WERI-Rb-1 (cell line): ENCODE measurements around the gene IL6.
"Not testable (repeated sequence)": the region's sequence is repeated elsewhere in the genome, so short reads cannot be mapped to it uniquely, and the experiment has no call there.

Experiments used
- DNase-seq: peaks from one replicate; pipeline ENCODE4 v3.0.0-alpha.2; 2020
- H3K27ac ChIP-seq: fragments of 250-450 bp; sonication (Bioruptor Pico); 2 replicates; pipeline ENCODE4 v1.5.1; 2020; ENCODE audit warnings: mild to moderate bottlenecking, moderate library complexity
- H3K27me3 ChIP-seq: fragments of 250-450 bp; sonication (Bioruptor Pico); 2 replicates; pipeline ENCODE4 v1.5.1; 2021; ENCODE audit warnings: mild to moderate bottlenecking, low read depth, moderate library complexity; ENCODE audit not compliant: insufficient read depth, severe bottlenecking
- H3K36me3 ChIP-seq: fragments of 250-450 bp; sonication (Bioruptor Pico); 2 replicates; pipeline ENCODE4 v1.5.1; 2020; ENCODE audit warnings: mild to moderate bottlenecking, moderate library complexity
- H3K4me3 ChIP-seq: 2 replicates; pipeline ENCODE4 v1.5.1; 2011; ENCODE audit warnings: low read depth, mild to moderate bottlenecking, control low read depth, low read length
- H3K9me3 ChIP-seq: fragments of 250-450 bp; sonication (Bioruptor Pico); 2 replicates; pipeline ENCODE4 v1.5.1; 2021; ENCODE audit warnings: mild to moderate bottlenecking, moderate library complexity; ENCODE audit not compliant: severe bottlenecking
- CTCF ChIP-seq: IDR thresholded peaks from 2 replicates; pipeline ENCODE4 v1.5.1; 2011; ENCODE audit warnings: low read depth, mild to moderate bottlenecking, control low read depth, inconsistent platforms, low read length

Gene IL6

GRCh38 chr7:22683379-22683778 is 43.6 kb upstream of the IL6 start:
- H3K9me3 ChIP-seq, result no peaks in the 10 kb centered on the region
- no peak for DNase-seq
- H3K27me3 ChIP-seq, result no peaks in the 10 kb centered on the region
- H3K36me3 ChIP-seq, result no peaks in the 10 kb centered on the region
- no peak overlapping the region for H3K27ac ChIP-seq
- H3K4me3 ChIP-seq, result no peak overlapping the region
- TF ChIP-seq CTCF, result no peak

- Histone ChIP-seq H3K36me3 (no peaks in the 10 kb centered on the region), H3K9me3 (no peaks in the 10 kb centered on the region), H3K4me3 (no peak overlapping the region), H3K27ac (no peak overlapping the region), H3K27me3 (no peaks in the 10 kb centered on the region)
- no peak for TF ChIP-seq CTCF
- DNase-seq, result no peak
These were observed 40.4 kb upstream of the IL6 start for GRCh38 chr7:22686620-22687019.

GRCh38 chr7:22688084-22688483 is 38.9 kb upstream of the IL6 start:
- DNase-seq, result no peak
- H3K4me3 ChIP-seq, result no peak overlapping the region
- no peak overlapping the region for H3K27ac ChIP-seq
- no peaks in the 10 kb centered on the region for H3K9me3 ChIP-seq
- H3K36me3 ChIP-seq, result no peaks in the 10 kb centered on the region
- no peaks in the 10 kb centered on the region for H3K27me3 ChIP-seq
- TF ChIP-seq CTCF, result no peak

GRCh38 chr7:22688934-22689333 is 38.1 kb upstream of the IL6 start:
- not testable (repeated sequence) for H3K4me3 ChIP-seq, DNase-seq, H3K27me3 ChIP-seq, H3K36me3 ChIP-seq, H3K27ac ChIP-seq, H3K9me3 ChIP-seq

GRCh38 chr7:22694597-22695207 is 32.3 kb upstream of the IL6 start:
- Histone ChIP-seq H3K4me3 (no peak overlapping the region), H3K27ac (no peak overlapping the region)

GRCh38 chr7:22695476-22696132 is 31.4 kb upstream of the IL6 start:
- DNase-seq, result no peak
- Histone ChIP-seq H3K27me3 (no peaks in the 10 kb centered on the region), H3K27ac (no peak overlapping the region), H3K4me3 (no peak overlapping the region), H3K9me3 (no peaks in the 10 kb centered on the region), H3K36me3 (no peaks in the 10 kb centered on the region)
- no peak for TF ChIP-seq CTCF

More at GRCh38 chr7:22694597-22695207, 32.3 kb upstream of the IL6 start:
- H3K27me3 ChIP-seq, result no peaks in the 10 kb centered on the region
- H3K9me3 ChIP-seq, result no peaks in the 10 kb centered on the region
- DNase-seq, result no peak
- H3K36me3 ChIP-seq, result no peaks in the 10 kb centered on the region
- no peak for TF ChIP-seq CTCF
